GM12801 (cell line): Measurements from ENCODE around the gene GPR17.

Source experiments
- CTCF ChIP-seq: IDR thresholded peaks from one replicate; pipeline ENCODE4 v1.5.1; 2011; ENCODE audit warnings: control low read depth; ENCODE audit not compliant: insufficient read length; ENCODE audit errors: extremely low read depth

The GPR17 gene

GRCh38 chr2:127690696-127691095 is 44.7 kb downstream of the GPR17 start:
- TF ChIP-seq CTCF: no peak

GRCh38 chr2:127694986-127695385 is 49.0 kb downstream of the GPR17 start:
- no peak for TF ChIP-seq CTCF

GRCh38 chr2:127695491-127696472 is 49.8 kb downstream of the GPR17 start:
- no peak for TF ChIP-seq CTCF

GRCh38 chr2:127697482-127698180 is 51.7 kb downstream of the GPR17 start:
- no peak for TF ChIP-seq CTCF

GRCh38 chr2:127698553-127699355 is 52.8 kb downstream of the GPR17 start:
- TF ChIP-seq CTCF: no peak

GRCh38 chr2:127700527-127701192 is 54.7 kb downstream of the GPR17 start:
- TF ChIP-seq CTCF: no peak

GRCh38 chr2:127701193-127701650 is 55.3 kb downstream of the GPR17 start, which contains the start of gene SFT2D3:
TSS of gene SFT2D3 (plus strand) at chr2:127701497. CDS start at chr2:127701529, 32 bp downstream.
- no peak for TF ChIP-seq CTCF
